Loucy (cell line): Measurements from ENCODE around the gene GATA5.

Source experiments
- H2AFZ ChIP-seq: fragments of 200-600 bp; sonication (generic); 2 replicates; pipeline ENCODE4 v1.6.0; 2016; ENCODE audit warnings: antibody characterized with exemption, mild to moderate bottlenecking, low read length, moderate library complexity
- H3F3A ChIP-seq: fragments of 200-600 bp; 2 replicates; pipeline ENCODE4 v1.6.0; 2016; ENCODE audit warnings: antibody characterized with exemption, low read depth, mild to moderate bottlenecking
- H3K27me3 ChIP-seq: fragments of 200-600 bp; sonication (generic); 2 replicates; pipeline ENCODE4 v1.6.1; 2014; ENCODE audit warnings: low read length, mild to moderate bottlenecking; ENCODE audit not compliant: insufficient read depth, poor library complexity, severe bottlenecking
- H3K36me3 ChIP-seq: fragments of 200-600 bp; sonication (generic); 2 replicates; pipeline ENCODE4 v1.6.1; 2016; ENCODE audit warnings: low read length; ENCODE audit not compliant: insufficient read depth
- H3K4me1 ChIP-seq: fragments of 200-600 bp; sonication (generic); 2 replicates; pipeline ENCODE4 v1.5.1; 2014; ENCODE audit warnings: low read length, mild to moderate bottlenecking; ENCODE audit not compliant: insufficient read depth, poor library complexity, severe bottlenecking
- H3K4me2 ChIP-seq: fragments of 200-600 bp; sonication (generic); 2 replicates; pipeline ENCODE4 v1.6.0; 2014; ENCODE audit warnings: antibody characterized with exemption, low read length, low read depth, mild to moderate bottlenecking; ENCODE audit not compliant: poor library complexity, severe bottlenecking
- H3K4me3 ChIP-seq: fragments of 200-600 bp; sonication (generic); 2 replicates; pipeline ENCODE4 v1.5.1; 2014; ENCODE audit warnings: low read length, mild to moderate bottlenecking, mixed read lengths; ENCODE audit not compliant: poor library complexity, severe bottlenecking
- H3K79me2 ChIP-seq: fragments of 200-600 bp; sonication (generic); 2 replicates; pipeline ENCODE4 v1.6.1; 2014; ENCODE audit warnings: low read length; ENCODE audit not compliant: insufficient read depth
- H3K9ac ChIP-seq: fragments of 200-600 bp; sonication (generic); 2 replicates; pipeline ENCODE4 v1.6.0; 2014; ENCODE audit warnings: mild to moderate bottlenecking, low read depth, low read length, moderate library complexity; ENCODE audit not compliant: poor library complexity, severe bottlenecking
- H3K9me2 ChIP-seq: fragments of 200-600 bp; sonication (generic); replicated peaks from 2 replicates; pipeline ENCODE4 v1.6.1; 2016; ENCODE audit warnings: low read depth, low read length, mixed read lengths
- H3K9me3 ChIP-seq: fragments of 200-600 bp; sonication (generic); 2 replicates; pipeline ENCODE4 v1.6.1; 2014; ENCODE audit warnings: mild to moderate bottlenecking, antibody characterized with exemption, low read length, low read depth; ENCODE audit not compliant: insufficient read depth
- H4K20me1 ChIP-seq: fragments of 200-600 bp; sonication (generic); 2 replicates; pipeline ENCODE4 v1.6.0; 2014; ENCODE audit warnings: antibody characterized with exemption, low read length, mild to moderate bottlenecking; ENCODE audit not compliant: insufficient read depth, poor library complexity, severe bottlenecking
- CTCF ChIP-seq: fragments of 200-600 bp; sonication (generic); conservative IDR thresholded peaks from 2 replicates; pipeline ENCODE4 v1.5.1; 2014; ENCODE audit warnings: mild to moderate bottlenecking, antibody characterized with exemption, low read length
- EZH2phosphoT487 ChIP-seq: fragments of 200-600 bp; IDR thresholded peaks from 2 replicates; pipeline ENCODE4 v1.6.1; 2018; ENCODE audit warnings: antibody characterized with exemption, mild to moderate bottlenecking, moderate library complexity, borderline replicate concordance

Gene GATA5

GRCh38 chr20:62498874-62499273 lies 23.1 kb upstream of the GATA5 start:
- no peaks in the 10 kb centered on the region for H3K79me2 ChIP-seq
- no peaks in the 10 kb centered on the region for H3K27me3 ChIP-seq
- H2AFZ ChIP-seq: no peak overlapping the region
- no peak overlapping the region for H3K4me3 ChIP-seq
- H4K20me1 ChIP-seq: no peaks in the 10 kb centered on the region
- H3K4me1 ChIP-seq: peaks cover 29% of the 10 kb centered on the region
- H3K9me2 ChIP-seq: no peaks in the 10 kb centered on the region
- H3K36me3 ChIP-seq: no peaks in the 10 kb centered on the region
- no peak for TF ChIP-seq EZH2phosphoT487
- TF ChIP-seq CTCF: no peak
- H3K9me3 ChIP-seq: no peaks in the 10 kb centered on the region
- H3K4me2 ChIP-seq: no peak overlapping the region
- H3K9ac ChIP-seq: no peak overlapping the region
- no peaks in the 10 kb centered on the region for H3F3A ChIP-seq

GRCh38 chr20:62496568-62497218 lies 20.9 kb upstream of the GATA5 start:
- Histone ChIP-seq H3K9me2 (no peaks in the 10 kb centered on the region), H3K36me3 (no peaks in the 10 kb centered on the region), H3K9me3 (no peaks in the 10 kb centered on the region), H4K20me1 (no peaks in the 10 kb centered on the region), H3K4me2 (no peak overlapping the region), H3K4me3 (no peak overlapping the region), H2AFZ (no peak overlapping the region), H3F3A (no peaks in the 10 kb centered on the region), H3K9ac (no peak overlapping the region), H3K27me3 (no peaks in the 10 kb centered on the region), H3K79me2 (no peaks in the 10 kb centered on the region), H3K4me1 (peaks cover 24% of the 10 kb centered on the region)
- TF ChIP-seq CTCF (peak; percentile 64), EZH2phosphoT487 (no peak)

- Histone ChIP-seq H2AFZ (no peak overlapping the region), H3K36me3 (no peaks in the 10 kb centered on the region), H3K9ac (no peak overlapping the region), H3K9me2 (no peaks in the 10 kb centered on the region), H3K4me1 (peaks cover 23% of the 10 kb centered on the region), H3K9me3 (no peaks in the 10 kb centered on the region), H3F3A (no peaks in the 10 kb centered on the region), H3K4me2 (no peak overlapping the region), H3K79me2 (no peaks in the 10 kb centered on the region), H3K4me3 (no peak overlapping the region), H4K20me1 (no peaks in the 10 kb centered on the region), H3K27me3 (no peaks in the 10 kb centered on the region)
- TF ChIP-seq CTCF (no peak), EZH2phosphoT487 (no peak)
Observed at GRCh38 chr20:62495749-62496567, 20.2 kb upstream of the GATA5 start.
